A673 (cell line): ENCODE data around the gene C1QTNF4. TPM values are rescaled to one million over a fixed set of nuclear protein-coding genes. Genes with fewer than 3 reads are reported as not detected.

Experiments
- BruUV-seq: library from RNA; stranded (reverse); fragments of 400-500 nt; replicated peaks from 2 replicates; lab custom pipeline; 2021; lab: Mats Ljungman, UMichigan
- CTCF ChIA-PET: fragments of 300-600 bp; sonication (Branson Sonifier 250); formaldehyde crosslinking; loops from one replicate; lab custom pipeline; 2022; ENCODE audit warnings: antibody characterized with exemption; lab: Charles Lee
- POLR2A ChIA-PET: fragments of 300-600 bp; sonication (Branson Sonifier 250); formaldehyde crosslinking; loops from one replicate; lab custom pipeline; 2022; ENCODE audit warnings: antibody characterized with exemption; ENCODE audit not compliant: low non-redundant PET; lab: Charles Lee
- DNase-seq: peaks from one replicate; pipeline ENCODE4 v3.0.0-alpha.2; 2015; ENCODE audit warnings: low spot score
- H3K27ac ChIP-seq: fragments of 200-600 bp; sonication (generic); 2 replicates; pipeline ENCODE4 v1.5.1; 2016; ENCODE audit warnings: mixed run types, low read depth, mild to moderate bottlenecking, mixed read lengths, antibody characterized with exemption, low read length; ENCODE audit not compliant: poor library complexity, severe bottlenecking
- H3K27me3 ChIP-seq: fragments of 200-600 bp; sonication (generic); replicated peaks from 2 replicates; pipeline ENCODE4 v1.6.1; 2017; ENCODE audit warnings: mixed run types, low read depth, mild to moderate bottlenecking, mixed read lengths, antibody characterized with exemption, low read length; ENCODE audit not compliant: insufficient read depth, poor library complexity
- H3K36me3 ChIP-seq: fragments of 200-600 bp; sonication (generic); 2 replicates; pipeline ENCODE4 v1.6.1; 2016; ENCODE audit warnings: mixed run types, mild to moderate bottlenecking, mixed read lengths, antibody characterized with exemption, low read length; ENCODE audit not compliant: insufficient read depth, poor library complexity, severe bottlenecking
- H3K4me1 ChIP-seq: fragments of 200-600 bp; sonication (generic); 2 replicates; pipeline ENCODE4 v1.6.1; 2017; ENCODE audit warnings: mixed run types, mild to moderate bottlenecking, mixed read lengths, antibody characterized with exemption, low read length; ENCODE audit not compliant: insufficient read depth, poor library complexity, severe bottlenecking
- H3K4me3 ChIP-seq: fragments of 200-600 bp; sonication (generic); 2 replicates; pipeline ENCODE4 v1.5.1; 2016; ENCODE audit warnings: low read depth, mixed run types, mild to moderate bottlenecking, mixed read lengths, low read length; ENCODE audit not compliant: poor library complexity, severe bottlenecking
- H3K9me3 ChIP-seq: fragments of 200-600 bp; sonication (generic); 2 replicates; pipeline ENCODE4 v1.6.1; 2016; ENCODE audit warnings: mixed run types, low read depth, mild to moderate bottlenecking, mixed read lengths, antibody characterized with exemption, low read length; ENCODE audit not compliant: poor library complexity, severe bottlenecking
- CTCF ChIP-seq: fragments of 300-800, 200-600 bp; sonication (generic); conservative IDR thresholded peaks from 2 replicates; pipeline ENCODE4 v1.5.1; 2017; ENCODE audit warnings: low read depth, mild to moderate bottlenecking, antibody characterized with exemption, low read length, moderate library complexity, mixed read lengths
- EZH2 ChIP-seq: fragments of 200-600 bp; sonication (generic); IDR thresholded peaks from 2 replicates; pipeline ENCODE4 v1.6.1; 2017; ENCODE audit warnings: borderline replicate concordance, low read depth, mild to moderate bottlenecking, mixed read lengths, antibody characterized with exemption, low read length; ENCODE audit not compliant: poor library complexity, severe bottlenecking
- intact Hi-C: fragments of 100-400 bp; cut with micrococcal nuclease; formaldehyde crosslinking; loops from one replicate; pipeline ENCODE4 v1.10.0; 2022; ENCODE audit not compliant: unreplicated experiment
- total RNA-seq: library from RNA; stranded (reverse); gene quantifications from 2 replicates; pipeline ENCODE4 v1.2.3, GENCODE V29; 2021

Gene C1QTNF4
- total RNA-seq, 1 experiment from 2014 or later, result 0.41 TPM

DNA sequence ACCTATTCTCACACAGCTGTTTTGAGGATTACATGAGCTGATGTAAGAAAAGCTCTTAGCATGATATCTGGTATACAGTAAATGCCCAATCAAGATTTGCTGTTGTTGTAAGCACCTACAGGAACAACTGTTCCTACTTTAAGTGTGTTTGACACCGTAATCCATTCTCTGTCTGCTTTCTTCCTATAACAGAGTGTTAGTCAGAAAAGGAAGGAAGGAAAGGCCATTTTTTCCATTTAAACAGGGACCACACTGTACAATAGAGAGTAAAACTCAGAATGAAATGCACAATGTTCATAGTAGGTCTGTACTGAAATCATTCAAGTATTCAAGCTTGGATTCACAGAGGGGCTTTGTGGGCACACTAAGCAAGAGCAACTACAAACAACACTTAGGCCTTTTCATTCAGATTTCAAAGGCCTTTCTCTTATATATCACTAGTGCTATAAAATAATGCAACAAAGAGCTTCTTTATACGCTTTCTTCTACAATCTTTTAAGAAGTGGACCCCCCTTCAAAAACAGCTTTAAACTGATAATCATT is 26.7 kb upstream of the C1QTNF4 start:
- no TSS peak for BruUV-seq
- no peak for DNase-seq
- CTCF ChIA-PET, result no interaction called here
- intact Hi-C loops, result no loop called here
- no peak overlapping the region for H3K4me3 ChIP-seq
- no peaks in the 10 kb centered on the region for H3K4me1 ChIP-seq
- H3K27me3 ChIP-seq, result no peaks in the 10 kb centered on the region
- TF ChIP-seq CTCF (no peak), EZH2 (no peak)
- H3K9me3 ChIP-seq, result no peaks in the 10 kb centered on the region
- POLR2A ChIA-PET, result no interaction called here
- peaks cover 84% of the 10 kb centered on the region for H3K36me3 ChIP-seq
- no peak overlapping the region for H3K27ac ChIP-seq

DNA sequence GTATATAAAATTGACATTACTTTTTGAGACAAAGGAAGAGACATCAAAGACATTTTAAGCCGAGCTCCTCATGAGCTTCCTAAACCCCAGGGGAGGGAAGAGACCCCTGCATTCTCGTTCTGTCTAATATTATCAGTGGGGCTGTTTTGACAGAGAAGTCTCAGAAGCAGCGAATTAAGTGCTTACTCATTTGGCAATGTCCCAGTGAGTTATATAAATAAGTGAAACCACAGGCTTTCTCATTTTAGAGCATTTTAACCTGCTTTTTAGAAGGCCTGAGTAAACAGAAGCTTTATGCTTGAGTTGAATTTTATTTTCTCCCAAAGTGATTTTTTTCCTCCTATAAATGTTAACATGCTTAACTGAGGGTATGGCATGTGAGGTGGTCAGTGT is 23.2 kb upstream of the C1QTNF4 start:
- Histone ChIP-seq H3K4me1 (no peaks in the 10 kb centered on the region), H3K27ac (no peak overlapping the region), H3K4me3 (no peak overlapping the region), H3K9me3 (no peaks in the 10 kb centered on the region), H3K27me3 (no peaks in the 10 kb centered on the region), H3K36me3 (peaks cover 52% of the 10 kb centered on the region)
- BruUV-seq, result TSS peak; percentile 11
- TF ChIP-seq CTCF, result no peak; the same call in 1 of the 2 replicates
- no peak for TF ChIP-seq EZH2
- ChIA-PET CTCF (interaction anchor here (0.6 to 1.5 kb wide), 3 partner anchors 179 to 491 kb away, joined by 4 to 10 read pairs (median 5); no protein-coding TSS in a partner anchor), POLR2A (no interaction called here)
- intact Hi-C loops, result loop anchor here (2.0 kb wide), 1 partner anchor 243 kb away; no protein-coding TSS in a partner anchor
- DNase-seq, result no peak

DNA sequence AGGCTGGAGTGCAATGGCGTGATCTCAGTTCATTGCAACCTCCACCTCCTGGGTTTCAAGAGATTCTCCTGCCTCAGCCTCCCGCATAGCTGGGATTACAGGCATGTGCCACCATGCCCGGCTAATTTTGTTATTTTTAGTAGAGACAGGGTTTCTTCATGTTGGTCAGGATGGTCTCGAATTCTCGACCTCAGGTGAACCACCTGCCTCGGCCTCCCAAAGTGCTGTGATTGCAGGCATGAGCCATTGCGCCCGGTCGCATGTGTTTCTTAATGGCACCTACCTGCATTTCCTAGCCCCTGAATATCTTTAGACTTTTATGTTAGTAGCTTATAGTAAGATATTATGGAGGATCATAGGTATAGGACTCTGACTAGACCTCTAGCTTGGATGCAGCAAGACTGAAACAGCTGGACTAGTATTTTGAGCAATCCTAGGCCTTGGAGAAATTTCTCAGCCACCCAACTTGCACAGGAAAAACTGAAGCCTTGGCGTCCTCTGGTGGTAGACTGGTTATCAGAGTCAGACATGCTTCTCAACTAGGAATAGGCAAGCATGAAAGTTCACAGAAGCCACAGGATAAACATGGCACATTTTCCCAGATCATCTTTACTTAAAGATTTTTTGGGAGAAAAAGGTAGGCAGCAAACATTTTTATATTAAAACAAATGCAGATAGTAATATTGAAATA is 22.7 kb upstream of the C1QTNF4 start:
- ChIA-PET CTCF (interaction anchor here (0.6 to 1.5 kb wide), 4 partner anchors 8 to 491 kb away, joined by 4 to 13 read pairs (median 8); no protein-coding TSS in a partner anchor), POLR2A (interaction anchor here (0.5 kb wide), 1 partner anchor 16 kb away, joined by 3 read pairs; no protein-coding TSS in a partner anchor)
- H3K4me3 ChIP-seq, result no peak overlapping the region
- H3K27ac ChIP-seq, result no peak overlapping the region
- DNase-seq, result peak; percentile 82
- intact Hi-C loops, result loop anchor here (2.0 kb wide), 1 partner anchor 242 kb away; no protein-coding TSS in a partner anchor
- TF ChIP-seq EZH2 (no peak), CTCF (peak; percentile 93)
- H3K4me1 ChIP-seq, result no peaks in the 10 kb centered on the region
- H3K36me3 ChIP-seq, result peaks cover 47% of the 10 kb centered on the region
- H3K27me3 ChIP-seq, result no peaks in the 10 kb centered on the region
- no TSS peak for BruUV-seq
- H3K9me3 ChIP-seq, result no peaks in the 10 kb centered on the region
